IMR-90 (cell line): ENCODE measurements around the gene ENDOU. TPM values are rescaled to one million over a fixed set of nuclear protein-coding genes. Genes with fewer than 3 reads are reported as not detected.

Source experiments
- ATAC-seq: fragments of 200-7000 bp; cut with Tn5 transposase; 2 replicates; pipeline ENCODE4 v1.9.1; 2020; ENCODE audit warnings: low read depth, mild to moderate bottlenecking, moderate library complexity
- BruUV-seq: library from RNA; stranded (reverse); fragments of 400-500 nt; replicated peaks from 2 replicates; lab custom pipeline; 2021; lab: Mats Ljungman, UMichigan
- CTCF ChIA-PET: fragments of 300-600 bp; formaldehyde crosslinking; extraction: SDS; loops from one replicate; lab custom pipeline; 2021; ENCODE audit warnings: antibody characterized with exemption; lab: Yijun Ruan, JAX
- POLR2A ChIA-PET: fragments of 300-600 bp; sonication (Branson Sonifier 250); formaldehyde crosslinking; loops from one replicate; lab custom pipeline; 2022; ENCODE audit warnings: antibody characterized with exemption; ENCODE audit not compliant: unreplicated experiment; lab: Charles Lee
- DNase-seq: peaks from one replicate; pipeline ENCODE4 v3.0.0; 2013
- H2AFZ ChIP-seq: replicated peaks from 2 replicates; pipeline ENCODE3; 2013; ENCODE audit warnings: low read length, mild to moderate bottlenecking; ENCODE audit not compliant: poor library complexity
- H2AK5ac ChIP-seq: 2 replicates; pipeline ENCODE4 v1.6.1; 2013; ENCODE audit warnings: low read depth, low read length, inconsistent platforms
- H2AK9ac ChIP-seq: replicated peaks from 2 replicates; pipeline ENCODE3; 2013; ENCODE audit warnings: mild to moderate bottlenecking, low read depth, low read length, moderate library complexity; ENCODE audit not compliant: poor library complexity
- H2BK120ac ChIP-seq: 2 replicates; pipeline ENCODE4 v1.6.1; 2013; ENCODE audit warnings: low read depth, low read length, inconsistent platforms
- H2BK15ac ChIP-seq: 3 replicates; pipeline ENCODE4 v1.6.1; 2013; ENCODE audit warnings: low read depth, low read length, inconsistent platforms
- H2BK20ac ChIP-seq: 2 replicates; pipeline ENCODE4 v1.6.1; 2013; ENCODE audit warnings: low read depth, mild to moderate bottlenecking, inconsistent platforms, low read length, moderate library complexity
- H2BK5ac ChIP-seq: 2 replicates; pipeline ENCODE4 v1.6.1; 2013; ENCODE audit warnings: mild to moderate bottlenecking, low read depth, low read length, inconsistent platforms; ENCODE audit not compliant: poor library complexity, severe bottlenecking
- H3K14ac ChIP-seq: replicated peaks from 2 replicates; pipeline ENCODE4 v1.6.1; 2013; ENCODE audit warnings: low read depth, low read length, inconsistent platforms
- H3K18ac ChIP-seq: 2 replicates; pipeline ENCODE4 v1.6.1; 2013; ENCODE audit warnings: low read depth, low read length, control low read depth
- H3K23ac ChIP-seq: 2 replicates; pipeline ENCODE4 v1.6.1; 2013; ENCODE audit warnings: low read depth, low read length, inconsistent platforms
- H3K27ac ChIP-seq: 2 replicates; pipeline ENCODE4 v1.5.1; 2013; ENCODE audit warnings: mild to moderate bottlenecking, control low read depth, low read length; ENCODE audit not compliant: insufficient read depth
- H3K27me3 ChIP-seq: 2 replicates; pipeline ENCODE4 v1.6.1; 2013; ENCODE audit warnings: low read length; ENCODE audit not compliant: control insufficient read depth, insufficient read depth
- H3K36me3 ChIP-seq: 2 replicates; pipeline ENCODE4 v1.6.1; 2013; ENCODE audit warnings: low read length, mixed read lengths; ENCODE audit not compliant: control insufficient read depth, insufficient read depth
- H3K4ac ChIP-seq: 2 replicates; pipeline ENCODE4 v1.6.1; 2013; ENCODE audit warnings: low read depth, low read length, inconsistent platforms
- H3K4me1 ChIP-seq: 2 replicates; pipeline ENCODE4 v1.6.1; 2013; ENCODE audit warnings: low read length, mixed read lengths; ENCODE audit not compliant: control insufficient read depth, insufficient read depth
- H3K4me2 ChIP-seq: 2 replicates; pipeline ENCODE4 v1.6.1; 2013; ENCODE audit warnings: low read depth, mild to moderate bottlenecking, control low read depth, low read length, moderate library complexity
- H3K4me3 ChIP-seq: 2 replicates; pipeline ENCODE4 v1.5.1; 2013; ENCODE audit warnings: low read depth, mild to moderate bottlenecking, control low read depth, low read length, moderate library complexity; ENCODE audit not compliant: insufficient read depth
- H3K56ac ChIP-seq: 2 replicates; pipeline ENCODE4 v1.6.1; 2013; ENCODE audit warnings: low read length, inconsistent platforms; ENCODE audit not compliant: insufficient read depth; ENCODE audit errors: extremely low read depth
- H3K79me1 ChIP-seq, 2 experiments: 2 replicates each; pipeline ENCODE4 v1.6.1; 2013; ENCODE audit warnings: low read length in 2 of 2, inconsistent platforms in 1 of 2, low read depth in 1 of 2
- H3K9ac ChIP-seq: 2 replicates; pipeline ENCODE4 v1.6.1; 2013; ENCODE audit warnings: low read depth, low read length, control low read depth
- H3K9me1 ChIP-seq: 2 replicates; pipeline ENCODE4 v1.6.1; 2013; ENCODE audit warnings: low read length, inconsistent platforms; ENCODE audit not compliant: insufficient read depth
- H3K9me3 ChIP-seq: 2 replicates; pipeline ENCODE4 v1.6.1; 2013; ENCODE audit warnings: low read length; ENCODE audit not compliant: control insufficient read depth, insufficient read depth
- H4K20me1 ChIP-seq: 2 replicates; pipeline ENCODE4 v1.6.1; 2013; ENCODE audit warnings: low read length, inconsistent platforms; ENCODE audit not compliant: insufficient read depth
- H4K5ac ChIP-seq: 2 replicates; pipeline ENCODE4 v1.6.1; 2013; ENCODE audit warnings: mild to moderate bottlenecking, low read depth, low read length, control low read depth
- H4K8ac ChIP-seq, 2 experiments: 2 replicates each; pipeline ENCODE4 v1.6.1; 2013; ENCODE audit warnings: low read depth in 2 of 2, low read length in 2 of 2, control low read depth in 1 of 2, inconsistent platforms in 1 of 2
- H4K91ac ChIP-seq: 2 replicates; pipeline ENCODE4 v1.6.1; 2013; ENCODE audit warnings: low read depth, low read length, inconsistent platforms; ENCODE audit not compliant: insufficient read depth
- BHLHE40 ChIP-seq: fragments of 150-350 bp; IDR thresholded peaks from 2 replicates; pipeline ENCODE4 v1.6.1; 2016; ENCODE audit warnings: mild to moderate bottlenecking, low read depth, low read length
- CEBPB ChIP-seq: IDR thresholded peaks from 2 replicates; pipeline ENCODE4 v1.6.1; 2012; ENCODE audit warnings: low read depth, low read length, improper control_type of control experiment
- CHD1 ChIP-seq: IDR thresholded peaks from 2 replicates; pipeline ENCODE4 v1.6.1; 2012; ENCODE audit warnings: low read depth, low read length, improper control_type of control experiment
- CTCF ChIP-seq: conservative IDR thresholded peaks from 2 replicates; pipeline ENCODE4 v1.5.1; 2012; ENCODE audit warnings: mild to moderate bottlenecking, low read depth, low read length, improper control_type of control experiment
- ELK1 ChIP-seq: fragments of 150-350 bp; IDR thresholded peaks from 2 replicates; pipeline ENCODE4 v1.6.1; 2016; ENCODE audit warnings: low read depth, mild to moderate bottlenecking, low read length, moderate library complexity, borderline replicate concordance
- FOS ChIP-seq: fragments of 150-350 bp; IDR thresholded peaks from 2 replicates; pipeline ENCODE4 v1.6.1; 2016; ENCODE audit warnings: low read depth, low read length
- MAFK ChIP-seq: IDR thresholded peaks from 2 replicates; pipeline ENCODE4 v1.6.1; 2012; ENCODE audit warnings: low read depth, low read length, improper control_type of control experiment
- MAZ ChIP-seq: IDR thresholded peaks from 2 replicates; pipeline ENCODE4 v1.6.1; 2012; ENCODE audit warnings: low read depth, mild to moderate bottlenecking, low read length, improper control_type of control experiment, moderate library complexity, borderline replicate concordance
- MXI1 ChIP-seq: IDR thresholded peaks from 2 replicates; pipeline ENCODE4 v1.6.1; 2012; ENCODE audit warnings: low read depth, mild to moderate bottlenecking, low read length, moderate library complexity, borderline replicate concordance
- NFE2L2 ChIP-seq: fragments of 150-350 bp; IDR thresholded peaks from 2 replicates; pipeline ENCODE4 v1.6.1; 2016; ENCODE audit warnings: low read depth, mild to moderate bottlenecking, low read length
- POLR2A ChIP-seq: IDR thresholded peaks from 2 replicates; pipeline ENCODE4 v1.6.1; 2012; ENCODE audit warnings: mild to moderate bottlenecking, low read depth, low read length
- RAD21 ChIP-seq: IDR thresholded peaks from 2 replicates; pipeline ENCODE4 v1.6.1; 2012; ENCODE audit warnings: low read length, improper control_type of control experiment
- RCOR1 ChIP-seq: IDR thresholded peaks from 2 replicates; pipeline ENCODE4 v1.6.1; 2012; ENCODE audit warnings: mild to moderate bottlenecking, low read length, improper control_type of control experiment; ENCODE audit not compliant: insufficient replicate concordance
- RFX5 ChIP-seq: IDR thresholded peaks from 2 replicates; pipeline ENCODE4 v1.8.0; 2012; ENCODE audit warnings: low read depth, mild to moderate bottlenecking, low read length, moderate library complexity
- SMC3 ChIP-seq: fragments of 150-350 bp; IDR thresholded peaks from 2 replicates; pipeline ENCODE4 v1.6.1; 2016; ENCODE audit warnings: low read depth, mild to moderate bottlenecking, antibody characterized with exemption, low read length, moderate library complexity
- USF2 ChIP-seq: fragments of 150-350 bp; IDR thresholded peaks from 2 replicates; pipeline ENCODE4 v1.6.1; 2017; ENCODE audit warnings: mild to moderate bottlenecking, antibody characterized with exemption, low read length, low read depth
- WGBS, 2 experiments: methylation state at CpG; one replicate each; pipeline versions ENCODE4 v1.1.5 to v1.1.7; 2013; ENCODE audit warnings: missing lambda C conversion rate in 2 of 2; ENCODE audit not compliant: insufficient read length in 1 of 2; ENCODE audit errors: extremely low coverage in 2 of 2; 5-methylcytosine and 5-hydroxymethylcytosine counted together
- dilution Hi-C: fragments of 300-500 bp; cut with HindIII; formaldehyde crosslinking; loops from one replicate; pipeline ENCODE4 v1.14.3; 2018; ENCODE audit warnings: low sequenced_read_pairs; ENCODE audit not compliant: unreplicated experiment
- in situ Hi-C: fragments of 300-500 bp; cut with MboI; formaldehyde crosslinking; loops from 3 replicates; pipeline ENCODE4 v1.14.3; 2019; ENCODE audit warnings: low sequenced_read_pairs, inconsistent platforms, mixed read lengths
- intact Hi-C: fragments of 100-400 bp; cut with micrococcal nuclease; formaldehyde crosslinking; loops from 2 replicates; pipeline ENCODE4 v1.10.0; 2022
- polyA plus RNA-seq, 3 experiments: library from polyadenylated mRNA; depleted of rRNA; stranded (reverse); fragments of >200 nt; gene quantifications; 2 replicates each; pipeline ENCODE4 v1.2.3, GENCODE V29; 2012; ENCODE audit warnings: low replicate concordance in 1 of 3
- total RNA-seq: library from RNA; depleted of rRNA; stranded (reverse); fragments of >200 nt; gene quantifications from 2 replicates; pipeline ENCODE4 v1.2.3, GENCODE V29; 2012

The ENDOU gene
- total and polyA plus RNA-seq, 2 of the 4 experiments (the other 2 are of a cell fraction), result under 0.01 to 0.09 TPM

- Histone ChIP-seq H3K4ac (no peak overlapping the region), H4K91ac (no peak overlapping the region), H4K8ac (no peak overlapping the region), H3K27ac (no peak overlapping the region), H2AFZ (no peak overlapping the region), H2BK120ac (no peak overlapping the region), H4K5ac (no peak overlapping the region), H3K18ac (no peak overlapping the region), H3K36me3 (no peaks in the 10 kb centered on the region), H3K4me3 (no peak overlapping the region), H3K4me1 (peaks cover 19% of the 10 kb centered on the region), H2BK20ac (no peak overlapping the region), H3K56ac (no peak overlapping the region), H2BK5ac (no peak overlapping the region), H2AK9ac (no peak overlapping the region), H4K20me1 (no peaks in the 10 kb centered on the region), H2AK5ac (no peak overlapping the region), H3K9me1 (peaks cover 19% of the 10 kb centered on the region), H3K27me3 (no peaks in the 10 kb centered on the region), H3K9me3 (no peaks in the 10 kb centered on the region), H3K14ac (no peak overlapping the region), H3K79me1 (no peaks in the 10 kb centered on the region), H2BK15ac (no peak overlapping the region), H3K23ac (no peak overlapping the region), H3K9ac (no peak overlapping the region), H3K4me2 (no peak overlapping the region)
- dilution Hi-C loops (no loop called here), in situ Hi-C loops (no loop called here), intact Hi-C loops (no loop called here)
- DNase-seq (no peak), ATAC-seq (no peak)
- CTCF ChIA-PET, result interaction anchor here (1.3 kb wide), 1 partner anchor 11 kb away, joined by 4 read pairs; no protein-coding TSS in a partner anchor
- TF ChIP-seq CHD1, result no peak
- TF ChIP-seq BHLHE40, result no peak
- TF ChIP-seq MAZ, result no peak
- TF ChIP-seq ELK1, result no peak
- no peak for TF ChIP-seq MAFK
- no peak for TF ChIP-seq SMC3
- TF ChIP-seq POLR2A, result no peak
- no peak for TF ChIP-seq FOS
- no peak for TF ChIP-seq RCOR1
- no peak for TF ChIP-seq RFX5
- TF ChIP-seq NFE2L2, result no peak
- no peak for TF ChIP-seq MXI1
- TF ChIP-seq CEBPB, result no peak
- TF ChIP-seq USF2, result no peak
- no peak for TF ChIP-seq RAD21
- TF ChIP-seq CTCF, result no peak
- no TSS peak for BruUV-seq
- WGBS, 2 experiments, result 93% methylated on average over 2 of the region's 5 CpGs; no CpG with 5 or more reads in 1 of the 2 experiments
- POLR2A ChIA-PET, result interaction anchor here (0.6 kb wide), 1 partner anchor 10 kb away, joined by 3 read pairs; no protein-coding TSS in a partner anchor
Measured at GRCh38 chr12:47731723-47732122, 6.4 kb upstream of the ENDOU start.
